A673 (cell line): ENCODE data around the gene UPK3A. TPM values are rescaled to one million over a fixed set of nuclear protein-coding genes. Genes with fewer than 3 reads are reported as not detected.

Source experiments
- Bru-seq: library from RNA; stranded (reverse); fragments of 400-500 nt; gene quantifications from one replicate; lab custom pipeline; 2021; lab: Mats Ljungman, UMichigan
- BruChase-seq, 2 experiments: library from RNA; stranded (reverse); fragments of 400-500 nt; gene quantifications; one replicate each; lab custom pipeline; 2021; lab: Mats Ljungman, UMichigan
- BruUV-seq: library from RNA; stranded (reverse); fragments of 400-500 nt; replicated peaks from 2 replicates; lab custom pipeline; 2021; lab: Mats Ljungman, UMichigan
- CTCF ChIA-PET: fragments of 300-600 bp; sonication (Branson Sonifier 250); formaldehyde crosslinking; loops from one replicate; lab custom pipeline; 2022; ENCODE audit warnings: antibody characterized with exemption; lab: Charles Lee
- POLR2A ChIA-PET: fragments of 300-600 bp; sonication (Branson Sonifier 250); formaldehyde crosslinking; loops from one replicate; lab custom pipeline; 2022; ENCODE audit warnings: antibody characterized with exemption; ENCODE audit not compliant: low non-redundant PET; lab: Charles Lee
- DNase-seq: peaks from one replicate; pipeline ENCODE4 v3.0.0-alpha.2; 2015; ENCODE audit warnings: low spot score
- H3K27ac ChIP-seq: fragments of 200-600 bp; sonication (generic); 2 replicates; pipeline ENCODE4 v1.5.1; 2016; ENCODE audit warnings: mixed run types, low read depth, mild to moderate bottlenecking, mixed read lengths, antibody characterized with exemption, low read length; ENCODE audit not compliant: poor library complexity, severe bottlenecking
- H3K27me3 ChIP-seq: fragments of 200-600 bp; sonication (generic); replicated peaks from 2 replicates; pipeline ENCODE4 v1.6.1; 2017; ENCODE audit warnings: mixed run types, low read depth, mild to moderate bottlenecking, mixed read lengths, antibody characterized with exemption, low read length; ENCODE audit not compliant: insufficient read depth, poor library complexity
- H3K36me3 ChIP-seq: fragments of 200-600 bp; sonication (generic); 2 replicates; pipeline ENCODE4 v1.6.1; 2016; ENCODE audit warnings: mixed run types, mild to moderate bottlenecking, mixed read lengths, antibody characterized with exemption, low read length; ENCODE audit not compliant: insufficient read depth, poor library complexity, severe bottlenecking
- H3K4me1 ChIP-seq: fragments of 200-600 bp; sonication (generic); 2 replicates; pipeline ENCODE4 v1.6.1; 2017; ENCODE audit warnings: mixed run types, mild to moderate bottlenecking, mixed read lengths, antibody characterized with exemption, low read length; ENCODE audit not compliant: insufficient read depth, poor library complexity, severe bottlenecking
- H3K4me3 ChIP-seq: fragments of 200-600 bp; sonication (generic); 2 replicates; pipeline ENCODE4 v1.5.1; 2016; ENCODE audit warnings: low read depth, mixed run types, mild to moderate bottlenecking, mixed read lengths, low read length; ENCODE audit not compliant: poor library complexity, severe bottlenecking
- H3K9me3 ChIP-seq: fragments of 200-600 bp; sonication (generic); 2 replicates; pipeline ENCODE4 v1.6.1; 2016; ENCODE audit warnings: mixed run types, low read depth, mild to moderate bottlenecking, mixed read lengths, antibody characterized with exemption, low read length; ENCODE audit not compliant: poor library complexity, severe bottlenecking
- CTCF ChIP-seq: fragments of 300-800, 200-600 bp; sonication (generic); conservative IDR thresholded peaks from 2 replicates; pipeline ENCODE4 v1.5.1; 2017; ENCODE audit warnings: low read depth, mild to moderate bottlenecking, antibody characterized with exemption, low read length, moderate library complexity, mixed read lengths
- EZH2 ChIP-seq: fragments of 200-600 bp; sonication (generic); IDR thresholded peaks from 2 replicates; pipeline ENCODE4 v1.6.1; 2017; ENCODE audit warnings: borderline replicate concordance, low read depth, mild to moderate bottlenecking, mixed read lengths, antibody characterized with exemption, low read length; ENCODE audit not compliant: poor library complexity, severe bottlenecking
- intact Hi-C: fragments of 100-400 bp; cut with micrococcal nuclease; formaldehyde crosslinking; loops from one replicate; pipeline ENCODE4 v1.10.0; 2022; ENCODE audit not compliant: unreplicated experiment
- long read RNA-seq: library from polyadenylated mRNA; stranded (forward); transcript quantifications from one replicate; pipeline ENCODE4 v2.0.0, GENCODE V29; 2022
- total RNA-seq: library from RNA; stranded (reverse); gene quantifications from 2 replicates; pipeline ENCODE4 v1.2.3, GENCODE V29; 2021

The UPK3A gene
- not detected in 2 replicates for total RNA-seq
- not detected for Bru-seq, nascent RNA
- BruChase-seq, experiment 1, labeled RNA remaining after a 2-hour chase: not detected
- BruChase-seq, experiment 2, labeled RNA remaining after a 6-hour chase: not detected
- long read RNA-seq: 0 reads

DNA sequence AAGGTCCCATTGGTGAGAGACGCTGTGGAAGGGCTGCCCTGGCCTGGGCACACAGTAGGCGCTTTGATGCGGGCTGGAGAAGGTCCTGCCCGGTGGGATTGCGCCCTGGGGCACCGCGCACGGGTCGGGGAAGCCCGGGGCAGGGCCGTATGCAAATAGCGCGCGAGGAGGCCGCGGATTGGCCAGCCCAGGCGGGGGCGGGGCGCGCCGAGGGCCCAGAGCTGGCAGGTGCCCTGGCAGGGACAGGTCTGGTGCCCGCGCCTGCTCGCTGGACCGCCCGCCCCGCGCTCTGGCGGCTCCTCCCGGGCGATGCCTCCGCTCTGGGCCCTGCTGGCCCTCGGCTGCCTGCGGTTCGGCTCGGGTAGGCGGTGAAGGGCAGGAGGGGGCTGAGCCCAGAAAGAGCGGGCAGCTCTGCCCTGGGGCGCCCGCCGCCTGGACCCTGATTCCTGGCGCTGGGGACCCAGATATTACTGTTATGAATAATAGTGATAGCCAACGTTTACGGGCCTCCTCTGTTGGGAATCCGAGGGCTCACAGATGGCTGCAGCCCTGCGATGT lies at the start of gene UPK3A:
Gene UPK3A (plus strand): TSS at position 245 of the 558 bp plus-strand sequence. CDS start 65 bp downstream, at position 310.
- BruUV-seq: no TSS peak
- no peak for DNase-seq
- H3K27ac ChIP-seq: no peak within 1 kb of the TSS
- H3K36me3 ChIP-seq: no peaks in the 10 kb centered on the region
- ChIA-PET POLR2A (no interaction called here), CTCF (no interaction called here)
- no peaks in the 10 kb centered on the region for H3K4me1 ChIP-seq
- no peaks in the 10 kb centered on the region for H3K9me3 ChIP-seq
- no peak for TF ChIP-seq CTCF
- H3K4me3 ChIP-seq: no peak within 1 kb of the TSS
- intact Hi-C loops: no loop called here
- H3K27me3 ChIP-seq: no peaks in the 10 kb centered on the region

GRCh38 chr22:45235101-45235777 lies 49.5 kb upstream of the UPK3A start:
- CTCF ChIA-PET: no interaction called here
- Histone ChIP-seq H3K4me3 (no peak overlapping the region), H3K4me1 (peaks cover 8% of the 10 kb centered on the region), H3K27ac (no peak overlapping the region), H3K36me3 (no peaks in the 10 kb centered on the region), H3K27me3 (no peaks in the 10 kb centered on the region), H3K9me3 (no peaks in the 10 kb centered on the region)
- DNase-seq: no peak
- TF ChIP-seq EZH2 (no peak), CTCF (no peak)
- BruUV-seq: no TSS peak
- POLR2A ChIA-PET: no interaction called here
- intact Hi-C loops: no loop called here

DNA sequence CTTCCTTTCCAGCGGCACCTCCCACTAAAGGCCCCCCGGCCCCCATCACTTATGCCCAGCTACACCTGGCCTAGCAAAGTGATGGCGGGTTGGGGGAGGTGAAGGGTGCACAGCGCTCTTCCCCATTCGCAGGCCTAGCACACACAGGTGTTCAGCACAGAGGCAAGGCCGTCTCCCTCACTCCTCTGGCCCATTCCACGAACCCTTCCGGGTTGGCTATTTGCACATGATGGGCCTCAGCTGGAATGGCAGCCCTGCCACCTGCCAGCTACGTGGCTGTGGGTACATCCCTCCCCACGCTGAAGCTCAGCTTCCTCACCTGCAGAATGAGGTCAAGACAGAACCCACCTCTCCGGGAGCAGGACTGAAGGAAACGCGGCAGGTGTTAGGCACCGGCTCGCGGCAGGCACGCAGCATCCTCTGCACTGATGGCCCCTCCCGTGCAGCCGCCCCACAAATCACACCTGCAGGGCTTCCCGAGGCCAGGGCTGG lies 48.9 kb upstream of the UPK3A start:
- no peak for TF ChIP-seq CTCF
- no peak for TF ChIP-seq EZH2
- Histone ChIP-seq H3K9me3 (no peaks in the 10 kb centered on the region), H3K4me3 (no peak overlapping the region), H3K4me1 (peaks cover 9% of the 10 kb centered on the region), H3K27ac (no peak overlapping the region), H3K27me3 (no peaks in the 10 kb centered on the region), H3K36me3 (no peaks in the 10 kb centered on the region)
- POLR2A ChIA-PET: no interaction called here
- CTCF ChIA-PET: no interaction called here
- intact Hi-C loops: no loop called here
- no TSS peak for BruUV-seq
- no peak for DNase-seq
